ENCODE results near the gene NES.

Gene NES

GRCh38 chr1:156691191-156691590 lies 14.0 kb upstream of the NES start:
- H3K27me3 ChIP-seq (ENCODE audit: insufficient read depth, low read length): peaks cover 16% of the 10 kb centered on the region; the same call in 1 of the 2 replicates
- peak overlapping the region; percentile 78; the same call in 1 of the 2 replicates for H3K9ac ChIP-seq (ENCODE audit: low read depth, low read length)
- H3K4me1 ChIP-seq (ENCODE audit: insufficient read depth, low read length): peaks cover 49% of the 10 kb centered on the region
- no peaks in the 10 kb centered on the region for H3K36me3 ChIP-seq (ENCODE audit: insufficient read depth, low read depth, low read length)
- no peaks in the 10 kb centered on the region for H3K9me3 ChIP-seq (ENCODE audit: insufficient read depth, low read depth, low read length)
- H3K4me3 ChIP-seq (ENCODE audit: low read length): peak overlapping the region; percentile 60; the same call in 1 of the 2 replicates
- no peak overlapping the region for H3K27ac ChIP-seq (ENCODE audit: low read length)

- Histone ChIP-seq H3K4me3 (ENCODE audit: low read length) (peak overlapping the region; percentile 50; the same call in 1 of the 2 replicates), H3K9ac (ENCODE audit: low read depth, low read length) (no peak overlapping the region; the same call in 1 of the 2 replicates), H3K36me3 (ENCODE audit: insufficient read depth, low read depth, low read length) (no peaks in the 10 kb centered on the region), H3K9me3 (ENCODE audit: insufficient read depth, low read depth, low read length) (no peaks in the 10 kb centered on the region), H3K27me3 (ENCODE audit: insufficient read depth, low read length) (peaks cover 16% of the 10 kb centered on the region; the same call in 1 of the 2 replicates), H3K4me1 (ENCODE audit: insufficient read depth, low read length) (peaks cover 49% of the 10 kb centered on the region), H3K27ac (ENCODE audit: low read length) (no peak overlapping the region)
These were observed 13.4 kb upstream of the NES start for GRCh38 chr1:156690675-156691036.

GRCh38 chr1:156689953-156690674 lies 12.9 kb upstream of the NES start:
- Histone ChIP-seq H3K27me3 (ENCODE audit: insufficient read depth, low read length) (peaks cover 16% of the 10 kb centered on the region; the same call in 1 of the 2 replicates), H3K9ac (ENCODE audit: low read depth, low read length) (peak overlapping the region; percentile 15; the same call in 1 of the 2 replicates), H3K4me1 (ENCODE audit: insufficient read depth, low read length) (peaks cover 49% of the 10 kb centered on the region), H3K27ac (ENCODE audit: low read length) (no peak overlapping the region), H3K4me3 (ENCODE audit: low read length) (peak overlapping the region; percentile 50), H3K36me3 (ENCODE audit: insufficient read depth, low read depth, low read length) (no peaks in the 10 kb centered on the region), H3K9me3 (ENCODE audit: insufficient read depth, low read depth, low read length) (no peaks in the 10 kb centered on the region)

GRCh38 chr1:156689035-156689952 lies 12.1 kb upstream of the NES start:
- Histone ChIP-seq H3K27me3 (ENCODE audit: insufficient read depth, low read length) (peaks cover 16% of the 10 kb centered on the region; the same call in 1 of the 2 replicates), H3K4me1 (ENCODE audit: insufficient read depth, low read length) (peaks cover 44% of the 10 kb centered on the region), H3K9me3 (ENCODE audit: insufficient read depth, low read depth, low read length) (no peaks in the 10 kb centered on the region), H3K36me3 (ENCODE audit: insufficient read depth, low read depth, low read length) (no peaks in the 10 kb centered on the region), H3K9ac (ENCODE audit: low read depth, low read length) (peak overlapping the region; percentile 15; the same call in 1 of the 2 replicates), H3K4me3 (ENCODE audit: low read length) (peak overlapping the region; percentile 50), H3K27ac (ENCODE audit: low read length) (no peak overlapping the region)

GRCh38 chr1:156684227-156684782 lies 7.1 kb upstream of the NES start:
- peaks cover 3% of the 10 kb centered on the region; the same call in 1 of the 2 replicates for H3K4me1 ChIP-seq (ENCODE audit: insufficient read depth, low read length)
- H3K4me3 ChIP-seq (ENCODE audit: low read length): no peak overlapping the region
- H3K27me3 ChIP-seq (ENCODE audit: insufficient read depth, low read length): no peaks in the 10 kb centered on the region; the same call in 1 of the 2 replicates
- no peak overlapping the region for H3K27ac ChIP-seq (ENCODE audit: low read length)
- H3K9me3 ChIP-seq (ENCODE audit: insufficient read depth, low read depth, low read length): no peaks in the 10 kb centered on the region
- H3K36me3 ChIP-seq (ENCODE audit: insufficient read depth, low read depth, low read length): no peaks in the 10 kb centered on the region
- no peak overlapping the region for H3K9ac ChIP-seq (ENCODE audit: low read depth, low read length)

GRCh38 chr1:156682166-156682890 lies 5.1 kb upstream of the NES start:
- no peak overlapping the region for H3K4me3 ChIP-seq (ENCODE audit: low read length)
- H3K27me3 ChIP-seq (ENCODE audit: insufficient read depth, low read length): peaks cover 7% of the 10 kb centered on the region; the same call in 1 of the 2 replicates
- H3K9ac ChIP-seq (ENCODE audit: low read depth, low read length): no peak overlapping the region
- H3K27ac ChIP-seq (ENCODE audit: low read length): no peak overlapping the region
- H3K9me3 ChIP-seq (ENCODE audit: insufficient read depth, low read depth, low read length): no peaks in the 10 kb centered on the region
- H3K4me1 ChIP-seq (ENCODE audit: insufficient read depth, low read length): peaks cover 5% of the 10 kb centered on the region; the same call in 1 of the 2 replicates
- H3K36me3 ChIP-seq (ENCODE audit: insufficient read depth, low read depth, low read length): no peaks in the 10 kb centered on the region

GRCh38 chr1:156681196-156681960 lies 4.2 kb upstream of the NES start:
- H3K27ac ChIP-seq (ENCODE audit: low read length): no peak overlapping the region
- peaks cover 13% of the 10 kb centered on the region; the same call in 1 of the 2 replicates for H3K27me3 ChIP-seq (ENCODE audit: insufficient read depth, low read length)
- no peaks in the 10 kb centered on the region for H3K9me3 ChIP-seq (ENCODE audit: insufficient read depth, low read depth, low read length)
- H3K36me3 ChIP-seq (ENCODE audit: insufficient read depth, low read depth, low read length): no peaks in the 10 kb centered on the region
- no peak overlapping the region for H3K4me3 ChIP-seq (ENCODE audit: low read length)
- no peak overlapping the region for H3K9ac ChIP-seq (ENCODE audit: low read depth, low read length)
- peaks cover 5% of the 10 kb centered on the region; the same call in 1 of the 2 replicates for H3K4me1 ChIP-seq (ENCODE audit: insufficient read depth, low read length)

GRCh38 chr1:156680056-156680455 lies 2.8 kb upstream of the NES start:
- Histone ChIP-seq H3K36me3 (ENCODE audit: insufficient read depth, low read depth, low read length) (peaks cover 2% of the 10 kb centered on the region), H3K27me3 (ENCODE audit: insufficient read depth, low read length) (peaks cover 26% of the 10 kb centered on the region), H3K4me1 (ENCODE audit: insufficient read depth, low read length) (peaks cover 9% of the 10 kb centered on the region), H3K9ac (ENCODE audit: low read depth, low read length) (no peak overlapping the region), H3K4me3 (ENCODE audit: low read length) (no peak overlapping the region), H3K9me3 (ENCODE audit: insufficient read depth, low read depth, low read length) (no peaks in the 10 kb centered on the region), H3K27ac (ENCODE audit: low read length) (no peak overlapping the region)

- no peak overlapping the region for H3K27ac ChIP-seq (ENCODE audit: low read length)
- H3K4me1 ChIP-seq (ENCODE audit: insufficient read depth, low read length): peaks cover 28% of the 10 kb centered on the region
- peak overlapping the region; percentile 84 for H3K4me3 ChIP-seq (ENCODE audit: low read length)
- peaks cover 19% of the 10 kb centered on the region for H3K36me3 ChIP-seq (ENCODE audit: insufficient read depth, low read depth, low read length)
- H3K9ac ChIP-seq (ENCODE audit: low read depth, low read length): peak overlapping the region; percentile 90; the same call in 1 of the 2 replicates
- H3K27me3 ChIP-seq (ENCODE audit: insufficient read depth, low read length): peaks cover 29% of the 10 kb centered on the region
- H3K9me3 ChIP-seq (ENCODE audit: insufficient read depth, low read depth, low read length): no peaks in the 10 kb centered on the region
These were observed 699 bp upstream of the NES start for GRCh38 chr1:156677616-156678596.
